ENCODE data around the gene PLXDC2.
"Not testable (repeated sequence)": the region's sequence is repeated elsewhere in the genome, so short reads cannot be mapped to it uniquely, and the experiment has no call there.

Gene PLXDC2

GRCh38 chr10:20202337-20202736, 386.1 kb downstream of the PLXDC2 start:
- DNase-seq (ENCODE audit: low read depth in 2 of 2): no peak

- DNase-seq (ENCODE audit: low read depth in 2 of 2): no peak
These were observed 391.4 kb downstream of the PLXDC2 start for GRCh38 chr10:20207653-20208052.

GRCh38 chr10:20209098-20209497, 392.9 kb downstream of the PLXDC2 start:
- DNase-seq (ENCODE audit: low read depth in 2 of 2): not testable (repeated sequence)

GRCh38 chr10:20215547-20216152, 399.4 kb downstream of the PLXDC2 start:
- no peak for DNase-seq (ENCODE audit: low read depth in 2 of 2)

GRCh38 chr10:20221356-20221755, 405.1 kb downstream of the PLXDC2 start:
- DNase-seq (ENCODE audit: low read depth in 2 of 2): no peak

GRCh38 chr10:20228729-20229128, 412.5 kb downstream of the PLXDC2 start:
- no peak for DNase-seq (ENCODE audit: low read depth in 2 of 2)

- DNase-seq (ENCODE audit: low read depth in 2 of 2): no peak
These were observed 416.0 kb downstream of the PLXDC2 start for GRCh38 chr10:20232079-20232705.

- DNase-seq (ENCODE audit: low read depth in 2 of 2): no peak
These were observed 417.2 kb downstream of the PLXDC2 start for GRCh38 chr10:20233423-20233822.

GRCh38 chr10:20234579-20234978, 418.3 kb downstream of the PLXDC2 start:
- no peak for DNase-seq (ENCODE audit: low read depth in 2 of 2)

GRCh38 chr10:20237091-20237570, 420.9 kb downstream of the PLXDC2 start:
- no peak for DNase-seq (ENCODE audit: low read depth in 2 of 2)

- no peak for DNase-seq (ENCODE audit: low read depth in 2 of 2)
These were observed 421.4 kb downstream of the PLXDC2 start for GRCh38 chr10:20237586-20237985.

- DNase-seq (ENCODE audit: low read depth in 2 of 2): no peak
These were observed 424.4 kb downstream of the PLXDC2 start for GRCh38 chr10:20240643-20241042.

- no peak for DNase-seq (ENCODE audit: low read depth in 2 of 2)
These were observed 431.2 kb downstream of the PLXDC2 start for GRCh38 chr10:20247454-20247853.

- DNase-seq (ENCODE audit: low read depth in 2 of 2): no peak
These were observed 431.9 kb downstream of the PLXDC2 start for GRCh38 chr10:20247891-20248708.

GRCh38 chr10:20254078-20254477, 437.8 kb downstream of the PLXDC2 start:
- no peak for DNase-seq (ENCODE audit: low read depth in 2 of 2)

- no peak for DNase-seq (ENCODE audit: low read depth in 2 of 2)
These were observed 438.3 kb downstream of the PLXDC2 start for GRCh38 chr10:20254497-20254896.

GRCh38 chr10:20256969-20257368, 440.7 kb downstream of the PLXDC2 start:
- no peak for DNase-seq (ENCODE audit: low read depth in 2 of 2)

- no peak for DNase-seq (ENCODE audit: low read depth in 2 of 2)
These were observed 441.2 kb downstream of the PLXDC2 start for GRCh38 chr10:20257422-20257821.

- DNase-seq (ENCODE audit: low read depth in 2 of 2): no peak
These were observed 448.9 kb downstream of the PLXDC2 start for GRCh38 chr10:20265146-20265545.

- DNase-seq (ENCODE audit: low read depth in 2 of 2): no peak
These were observed 451.5 kb downstream of the PLXDC2 start for GRCh38 chr10:20267734-20268133.

- DNase-seq (ENCODE audit: low read depth in 2 of 2): no peak
These were observed 455.3 kb downstream of the PLXDC2 start for GRCh38 chr10:20271490-20271889.

GRCh38 chr10:20272608-20273007, 456.4 kb downstream of the PLXDC2 start:
- DNase-seq (ENCODE audit: low read depth in 2 of 2): no peak

GRCh38 chr10:20274571-20274970, 458.3 kb downstream of the PLXDC2 start:
- DNase-seq (ENCODE audit: low read depth in 2 of 2): no peak
